ENCODE measurements around the gene ZBTB12.
"Not testable (repeated sequence)": the region's sequence is repeated elsewhere in the genome, so short reads cannot be mapped to it uniquely, and the experiment has no call there.

- not testable (repeated sequence) for TF ChIP-seq POLR2AphosphoS5 (IDR thresholded peaks at IDR 0.05; ENCODE audit: borderline replicate concordance, low read depth, low read length); EZH2 (IDR thresholded peaks at IDR 0.05)
Observed at GRCh38 chr6:31851980-31852718, 49.7 kb downstream of the ZBTB12 start.

Measured in SK-N-MC (cell line).